HEK293 (cell line): Measurements from ENCODE around the gene NME1.

Source experiments
- CTCF ChIA-PET: fragments of 350-600 bp; formaldehyde crosslinking; extraction: SDS; loops from one replicate; lab custom pipeline; 2021; ENCODE audit warnings: antibody characterized with exemption; lab: Yijun Ruan, JAX
- POLR2A ChIA-PET: fragments of 300-600 bp; formaldehyde crosslinking; extraction: SDS; loops from one replicate; lab custom pipeline; 2020; ENCODE audit warnings: antibody characterized with exemption, inconsistent platforms; lab: Yijun Ruan, JAX
- H3K27ac ChIP-seq: fragments of 200-500 bp; sonication (Bioruptor generic); 2 replicates; pipeline ENCODE4 v1.5.1; 2014; ENCODE audit warnings: low read depth, low read length, control low read depth, inconsistent platforms; ENCODE audit errors: extremely low read depth
- H3K36me3 ChIP-seq, 2 experiments: fragments of 200-500 bp in 1 of 2; sonication (Bioruptor generic) in 1 of 2; 1 replicate in 1 of 2; 2 replicates in 1 of 2; pipeline ENCODE4 v1.5.1; 2014 to 2017; ENCODE audit warnings: inconsistent platforms in 2 of 2, low read length in 2 of 2; ENCODE audit not compliant: control insufficient read depth in 2 of 2, insufficient read depth in 1 of 2
- H3K4me1 ChIP-seq: fragments of 200-500 bp; sonication (Bioruptor generic); 2 replicates; pipeline ENCODE4 v1.5.1; 2014; ENCODE audit warnings: mild to moderate bottlenecking, low read length, inconsistent platforms; ENCODE audit not compliant: control insufficient read depth, insufficient read depth
- H3K4me3 ChIP-seq: 2 replicates; pipeline ENCODE4 v1.5.1; 2011; ENCODE audit warnings: low read depth, mild to moderate bottlenecking, control low read depth, low read length, moderate library complexity
- H3K9me3 ChIP-seq: fragments of 200-500 bp; sonication (Bioruptor generic); 2 replicates; pipeline ENCODE4 v1.5.1; 2014; ENCODE audit warnings: low read depth, low read length, inconsistent platforms; ENCODE audit not compliant: control insufficient read depth, insufficient read depth
- KLF1 ChIP-seq: fragments of 450-650 bp; formaldehyde crosslinking; IDR thresholded peaks from 2 replicates; pipeline ENCODE4 v1.5.1; 2016; ENCODE audit warnings: missing biosample characterization, missing genetic modification characterization
- KLF10 ChIP-seq: fragments of 450-650 bp; IDR thresholded peaks from 2 replicates; pipeline ENCODE4 v1.5.1; 2018; ENCODE audit warnings: missing biosample characterization, mild to moderate bottlenecking, missing genetic modification characterization
- PRDM1 ChIP-seq: fragments of 450-650 bp; formaldehyde crosslinking; IDR thresholded peaks from 2 replicates; pipeline ENCODE4; 2016; ENCODE audit warnings: missing biosample characterization, missing genetic modification characterization
- SP3 ChIP-seq: fragments of 450-650 bp; formaldehyde crosslinking; IDR thresholded peaks from 2 replicates; pipeline ENCODE4 v1.5.1; 2016; ENCODE audit warnings: missing biosample characterization, missing genetic modification characterization
- TCF7L2 ChIP-seq: IDR thresholded peaks from 2 replicates; pipeline ENCODE4 v1.6.1; 2011; ENCODE audit warnings: low read depth, mild to moderate bottlenecking, inconsistent platforms, low read length, moderate library complexity, borderline replicate concordance
- TSHZ1 ChIP-seq: fragments of 450-650 bp; formaldehyde crosslinking; IDR thresholded peaks from 2 replicates; pipeline ENCODE4 v1.5.1; 2016; ENCODE audit warnings: missing biosample characterization, missing genetic modification characterization, borderline replicate concordance
- ZBTB21 ChIP-seq: fragments of 450-650 bp; formaldehyde crosslinking; IDR thresholded peaks from 2 replicates; pipeline ENCODE4 v1.5.1; 2017; ENCODE audit warnings: missing biosample characterization, missing genetic modification characterization
- ZBTB44 ChIP-seq: fragments of 450-650 bp; IDR thresholded peaks from 2 replicates; pipeline ENCODE4 v1.5.1; 2018; ENCODE audit warnings: missing biosample characterization, mild to moderate bottlenecking, missing genetic modification characterization
- ZEB2 ChIP-seq: fragments of 450-650 bp; formaldehyde crosslinking; IDR thresholded peaks from 2 replicates; pipeline ENCODE4 v1.5.1; 2016; ENCODE audit warnings: missing biosample characterization, missing genetic modification characterization
- ZFP37 ChIP-seq: fragments of 450-650 bp; formaldehyde crosslinking; IDR thresholded peaks from 2 replicates; pipeline ENCODE4 v1.5.1; 2016; ENCODE audit warnings: missing biosample characterization, missing genetic modification characterization
- ZIC2 ChIP-seq: fragments of 450-650 bp; formaldehyde crosslinking; IDR thresholded peaks from 2 replicates; pipeline ENCODE4 v1.5.1; 2016; ENCODE audit warnings: missing biosample characterization, missing genetic modification characterization
- ZNF239 ChIP-seq: fragments of 450-650 bp; formaldehyde crosslinking; IDR thresholded peaks from 2 replicates; pipeline ENCODE4 v1.5.1; 2016; ENCODE audit warnings: missing biosample characterization, missing genetic modification characterization
- ZNF335 ChIP-seq: fragments of 450-650 bp; formaldehyde crosslinking; conservative IDR thresholded peaks from 2 replicates; pipeline ENCODE4 v1.5.1; 2016; ENCODE audit warnings: missing biosample characterization, missing genetic modification characterization
- ZNF341 ChIP-seq: fragments of 450-650 bp; formaldehyde crosslinking; IDR thresholded peaks from 2 replicates; pipeline ENCODE4; 2016; ENCODE audit warnings: low read depth, missing biosample characterization, missing genetic modification characterization
- ZNF404 ChIP-seq: fragments of 450-650 bp; formaldehyde crosslinking; IDR thresholded peaks from 2 replicates; pipeline ENCODE4 v1.5.1; 2017; ENCODE audit warnings: missing biosample characterization, missing genetic modification characterization
- ZNF501 ChIP-seq: fragments of 450-650 bp; formaldehyde crosslinking; IDR thresholded peaks from 2 replicates; pipeline ENCODE4 v1.5.1; 2016; ENCODE audit warnings: missing biosample characterization, missing genetic modification characterization
- ZNF544 ChIP-seq: fragments of 450-650 bp; formaldehyde crosslinking; IDR thresholded peaks from 2 replicates; pipeline ENCODE4 v1.5.0; 2017; ENCODE audit warnings: missing biosample characterization, missing genetic modification characterization
- ZNF654 ChIP-seq: fragments of 450-650 bp; formaldehyde crosslinking; IDR thresholded peaks from 2 replicates; pipeline ENCODE4 v1.5.1; 2016; ENCODE audit warnings: low read depth, missing biosample characterization, missing genetic modification characterization
- ZNF692 ChIP-seq: fragments of 450-650 bp; formaldehyde crosslinking; IDR thresholded peaks from 2 replicates; pipeline ENCODE4 v1.5.1; 2016; ENCODE audit warnings: missing biosample characterization, missing genetic modification characterization
- ZNF777 ChIP-seq: fragments of 450-650 bp; formaldehyde crosslinking; IDR thresholded peaks from 2 replicates; pipeline ENCODE4 v1.5.1; 2017; ENCODE audit warnings: missing biosample characterization, missing genetic modification characterization, borderline replicate concordance
- ZNF830 ChIP-seq: fragments of 450-650 bp; IDR thresholded peaks from 2 replicates; pipeline ENCODE4 v1.5.0; 2018; ENCODE audit warnings: missing biosample characterization, missing genetic modification characterization, low read depth, mild to moderate bottlenecking, moderate library complexity
- ZSCAN30 ChIP-seq: fragments of 450-650 bp; IDR thresholded peaks from 2 replicates; pipeline ENCODE4 v1.5.1; 2018; ENCODE audit warnings: missing biosample characterization, mild to moderate bottlenecking, missing genetic modification characterization, moderate library complexity
- TF ChIP-seq, protein P1 (sequence below): fragments of 450-650 bp; formaldehyde crosslinking; IDR thresholded peaks from 2 replicates; pipeline ENCODE4 v1.5.1; 2016; ENCODE audit warnings: missing biosample characterization, missing genetic modification characterization
- TF ChIP-seq, protein P2 (sequence below): fragments of 450-650 bp; formaldehyde crosslinking; conservative IDR thresholded peaks from 2 replicates; pipeline ENCODE4 v1.5.1; 2016; ENCODE audit warnings: low read depth, missing biosample characterization, missing genetic modification characterization

The NME1 gene

GRCh38 chr17:51166987-51167931 lies 13.9 kb downstream of the NME1 start:
- Histone ChIP-seq H3K27ac (peak overlapping the region; percentile 91), H3K9me3 (no peaks in the 10 kb centered on the region), H3K4me3 (peak overlapping the region; percentile 88), H3K4me1 (0 out of 2 replicates have a peak, but pooled peaks cover 5% of the 10 kb centered on the region), H3K36me3 (peaks cover 61 to 63% of the 10 kb centered on the region in 2 experiments)
- ChIA-PET CTCF (interaction anchor here (1.2 to 2.0 kb wide), 3 partner anchors 11 to 21 kb away, joined by 4 to 10 read pairs (median 7); partner anchors contain the start of gene NME1), POLR2A (interaction anchor here (1.0 to 3.0 kb wide), 4 partner anchors 13 to 301 kb away, joined by 3 to 36 read pairs (median 4); partner anchors contain the start of genes NME1 and TOB1)
- TF ChIP-seq ZNF692 (tag by site-specific recombination): peak; percentile 41; the same call in 1 of the 2 replicates
- 0 out of 2 replicates have a peak, but pooled peaks have one; percentile 16 for TF ChIP-seq SP3 (tag by site-specific recombination)
- TF ChIP-seq ZNF777 (tag by site-specific recombination): 0 out of 2 replicates have a peak, but pooled peaks have one; percentile 35
- TF ChIP-seq ZNF341 (tag by site-specific recombination): peak; percentile 47
- peak; percentile 12; the same call in 1 of the 2 replicates for TF ChIP-seq ZSCAN30 (tag by site-specific recombination)
- no peak for TF ChIP-seq ZNF544 (tag by site-specific recombination)
- TF ChIP-seq ZNF335 (tag by site-specific recombination): peak; percentile 64
- no peak for TF ChIP-seq TCF7L2
- peak; percentile 26; the same call in 1 of the 2 replicates for TF ChIP-seq KLF1 (tag by site-specific recombination)
- no peak for TF ChIP-seq ZNF830 (tag by site-specific recombination)
- TF ChIP-seq ZNF501 (tag by site-specific recombination): peak; percentile 62; the same call in 1 of the 2 replicates
- TF ChIP-seq ZIC2 (tag by site-specific recombination): 0 out of 2 replicates have a peak, but pooled peaks have one; percentile 35
- TF ChIP-seq TSHZ1 (tag by site-specific recombination): no peak
- 0 out of 2 replicates have a peak, but pooled peaks have one; percentile 12 for TF ChIP-seq ZNF654 (tag by site-specific recombination)
- no peak for TF ChIP-seq PRDM1
- peak; percentile 30; the same call in 1 of the 2 replicates for TF ChIP-seq ZBTB21 (tag by site-specific recombination)
- TF ChIP-seq ZNF404 (tag by site-specific recombination): no peak
- no peak for TF ChIP-seq ZNF239 (tag by site-specific recombination)
- TF ChIP-seq ZBTB44 (tag by site-specific recombination): no peak
- TF ChIP-seq, protein P1, sequence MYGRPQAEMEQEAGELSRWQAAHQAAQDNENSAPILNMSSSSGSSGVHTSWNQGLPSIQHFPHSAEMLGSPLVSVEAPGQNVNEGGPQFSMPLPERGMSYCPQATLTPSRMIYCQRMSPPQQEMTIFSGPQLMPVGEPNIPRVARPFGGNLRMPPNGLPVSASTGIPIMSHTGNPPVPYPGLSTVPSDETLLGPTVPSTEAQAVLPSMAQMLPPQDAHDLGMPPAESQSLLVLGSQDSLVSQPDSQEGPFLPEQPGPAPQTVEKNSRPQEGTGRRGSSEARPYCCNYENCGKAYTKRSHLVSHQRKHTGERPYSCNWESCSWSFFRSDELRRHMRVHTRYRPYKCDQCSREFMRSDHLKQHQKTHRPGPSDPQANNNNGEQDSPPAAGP (tag by site-specific recombination): peak; percentile 62; the same call in 1 of the 2 replicates
- TF ChIP-seq ZFP37 (tag by site-specific recombination): no peak; the same call in 1 of the 2 replicates
- TF ChIP-seq, protein P2, sequence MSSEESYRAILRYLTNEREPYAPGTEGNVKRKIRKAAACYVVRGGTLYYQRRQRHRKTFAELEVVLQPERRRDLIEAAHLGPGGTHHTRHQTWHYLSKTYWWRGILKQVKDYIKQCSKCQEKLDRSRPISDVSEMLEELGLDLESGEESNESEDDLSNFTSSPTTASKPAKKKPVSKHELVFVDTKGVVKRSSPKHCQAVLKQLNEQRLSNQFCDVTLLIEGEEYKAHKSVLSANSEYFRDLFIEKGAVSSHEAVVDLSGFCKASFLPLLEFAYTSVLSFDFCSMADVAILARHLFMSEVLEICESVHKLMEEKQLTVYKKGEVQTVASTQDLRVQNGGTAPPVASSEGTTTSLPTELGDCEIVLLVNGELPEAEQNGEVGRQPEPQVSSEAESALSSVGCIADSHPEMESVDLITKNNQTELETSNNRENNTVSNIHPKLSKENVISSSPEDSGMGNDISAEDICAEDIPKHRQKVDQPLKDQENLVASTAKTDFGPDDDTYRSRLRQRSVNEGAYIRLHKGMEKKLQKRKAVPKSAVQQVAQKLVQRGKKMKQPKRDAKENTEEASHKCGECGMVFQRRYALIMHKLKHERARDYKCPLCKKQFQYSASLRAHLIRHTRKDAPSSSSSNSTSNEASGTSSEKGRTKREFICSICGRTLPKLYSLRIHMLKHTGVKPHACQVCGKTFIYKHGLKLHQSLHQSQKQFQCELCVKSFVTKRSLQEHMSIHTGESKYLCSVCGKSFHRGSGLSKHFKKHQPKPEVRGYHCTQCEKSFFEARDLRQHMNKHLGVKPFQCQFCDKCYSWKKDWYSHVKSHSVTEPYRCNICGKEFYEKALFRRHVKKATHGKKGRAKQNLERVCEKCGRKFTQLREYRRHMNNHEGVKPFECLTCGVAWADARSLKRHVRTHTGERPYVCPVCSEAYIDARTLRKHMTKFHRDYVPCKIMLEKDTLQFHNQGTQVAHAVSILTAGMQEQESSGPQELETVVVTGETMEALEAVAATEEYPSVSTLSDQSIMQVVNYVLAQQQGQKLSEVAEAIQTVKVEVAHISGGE (tag by site-specific recombination): 0 out of 2 replicates have a peak, but pooled peaks have one; percentile 8
- no peak for TF ChIP-seq KLF10
- TF ChIP-seq ZEB2 (tag by site-specific recombination): peak; percentile 75; the same call in 1 of the 2 replicates
